GM19467 (cell line): ENCODE measurements around the gene DYNLT2.

Experiments used
- ATAC-seq: cut with Tn5 transposase; IDR thresholded peaks from one replicate; pipeline ENCODE4 v1.9.1; 2021; ENCODE audit warnings: mild to moderate bottlenecking, moderate library complexity; ENCODE audit not compliant: unreplicated experiment

The DYNLT2 gene

DNA sequence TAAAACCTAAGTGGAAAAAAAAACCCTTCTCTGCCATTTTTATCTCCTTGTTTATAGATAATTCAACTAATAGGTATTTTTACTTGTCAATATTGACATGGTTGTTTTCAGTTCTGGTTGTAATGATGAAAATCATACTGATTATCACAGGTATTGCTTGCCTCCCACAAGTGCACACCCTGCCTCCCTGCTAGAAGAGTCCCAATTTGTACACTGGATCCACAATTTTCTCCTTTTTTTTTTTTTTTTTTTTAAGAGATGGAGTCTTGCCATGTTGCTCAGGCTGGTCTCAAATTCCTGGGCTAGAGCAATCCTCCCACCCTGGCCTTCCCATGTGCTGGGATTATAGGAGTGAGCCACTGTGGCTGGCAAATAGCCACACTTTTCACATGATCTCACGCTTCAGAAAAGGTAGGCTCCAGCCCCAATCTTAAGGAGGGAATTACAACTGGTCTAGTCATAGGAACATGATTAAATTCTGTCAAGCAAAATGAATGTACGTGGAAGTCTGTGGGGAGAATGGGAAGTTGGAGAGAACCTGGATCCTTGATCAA lies 12.3 kb downstream of the DYNLT2 start:
- no peak for ATAC-seq

DNA sequence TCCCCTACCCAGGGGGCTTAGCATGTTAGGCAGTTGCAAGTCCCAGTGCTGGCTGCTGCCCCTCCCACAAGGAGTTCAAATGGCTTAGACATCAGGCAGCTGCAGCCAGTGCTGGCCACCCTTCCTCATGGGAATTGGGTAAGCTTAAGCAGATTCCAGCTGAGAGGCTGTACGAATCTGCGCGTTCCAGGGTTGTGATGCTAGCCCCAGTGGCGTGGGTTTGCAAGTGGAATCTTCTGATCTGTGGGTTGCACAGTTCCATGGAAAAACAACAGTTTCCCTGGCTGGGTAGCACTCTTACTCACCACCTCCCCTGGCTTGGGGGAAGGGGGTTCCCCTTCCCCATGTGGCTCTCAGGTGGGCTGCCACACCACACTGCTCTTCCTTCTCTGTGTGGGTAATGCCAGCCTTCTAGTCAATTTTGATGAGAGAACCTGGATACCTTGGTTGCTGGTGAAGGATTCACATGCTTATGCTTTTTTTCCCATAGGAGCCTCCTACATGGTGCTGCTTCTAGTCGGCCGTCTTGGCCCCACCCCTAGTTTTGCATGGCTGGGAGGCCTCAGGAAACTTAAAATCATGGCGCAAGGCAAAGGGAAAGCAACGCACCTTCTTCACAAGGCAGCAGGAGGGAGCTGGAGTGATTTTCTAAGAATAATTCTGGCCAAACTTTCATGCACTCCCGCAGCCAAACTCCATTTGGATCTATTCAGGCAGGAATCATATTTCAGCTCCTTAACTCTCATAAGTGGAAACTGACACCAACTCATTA lies 13.0 kb downstream of the DYNLT2 start:
- ATAC-seq: no peak

DNA sequence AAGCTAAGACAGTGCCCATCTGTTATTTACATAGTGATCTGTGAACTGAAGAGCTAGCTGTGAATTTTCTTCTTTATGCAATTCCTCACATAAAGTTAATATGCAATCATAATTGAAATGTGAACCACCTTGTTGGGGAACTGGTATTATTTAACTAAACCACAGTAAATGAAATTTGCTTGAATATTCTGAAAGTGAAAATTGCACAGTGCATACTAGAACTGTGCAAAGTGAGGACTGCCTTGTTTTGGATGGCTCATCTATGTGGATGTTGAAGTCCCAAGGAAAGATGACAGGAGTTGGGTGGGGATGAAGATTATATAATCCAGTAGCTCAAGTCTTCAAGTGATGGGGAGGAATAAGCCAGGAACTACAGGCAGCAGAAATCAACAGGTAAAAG lies 21.4 kb downstream of the DYNLT2 start:
- ATAC-seq: no peak

DNA sequence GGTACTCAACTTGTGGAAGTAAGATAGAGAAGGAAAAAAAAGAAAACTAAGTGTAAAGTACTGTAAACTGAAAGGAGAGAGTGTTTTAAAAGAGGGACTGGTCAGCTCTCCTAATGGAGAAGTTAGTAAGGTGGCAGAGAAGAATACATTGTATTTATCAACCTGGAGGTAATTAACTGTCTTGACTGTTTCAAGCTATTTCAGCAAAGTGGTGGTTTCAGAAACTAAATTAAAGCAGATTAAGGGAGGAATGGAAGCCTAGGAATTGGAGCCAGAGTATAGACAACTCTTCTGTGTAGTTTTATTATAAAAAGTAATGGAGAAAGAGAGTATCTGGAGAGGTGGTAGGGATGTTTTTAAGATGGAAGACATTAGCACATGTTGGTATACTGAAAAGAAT lies 24.4 kb downstream of the DYNLT2 start:
- ATAC-seq: no peak

DNA sequence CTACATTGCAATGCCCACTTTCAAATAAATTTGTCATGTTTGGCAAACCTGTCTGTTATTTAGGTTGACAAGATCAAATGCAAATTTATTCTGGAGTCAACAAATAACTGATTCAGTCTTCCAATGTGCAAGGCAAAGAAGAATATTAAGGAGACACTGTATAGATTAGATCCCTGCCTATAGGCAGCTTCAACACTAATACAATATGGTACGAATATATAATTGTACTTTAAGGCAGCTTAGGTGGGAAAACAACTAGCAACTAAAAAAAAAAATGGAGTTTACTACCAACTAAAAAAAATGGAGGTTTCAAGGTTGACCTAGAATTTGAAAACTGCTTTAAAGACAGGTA lies 25.3 kb downstream of the DYNLT2 start:
- no peak for ATAC-seq

DNA sequence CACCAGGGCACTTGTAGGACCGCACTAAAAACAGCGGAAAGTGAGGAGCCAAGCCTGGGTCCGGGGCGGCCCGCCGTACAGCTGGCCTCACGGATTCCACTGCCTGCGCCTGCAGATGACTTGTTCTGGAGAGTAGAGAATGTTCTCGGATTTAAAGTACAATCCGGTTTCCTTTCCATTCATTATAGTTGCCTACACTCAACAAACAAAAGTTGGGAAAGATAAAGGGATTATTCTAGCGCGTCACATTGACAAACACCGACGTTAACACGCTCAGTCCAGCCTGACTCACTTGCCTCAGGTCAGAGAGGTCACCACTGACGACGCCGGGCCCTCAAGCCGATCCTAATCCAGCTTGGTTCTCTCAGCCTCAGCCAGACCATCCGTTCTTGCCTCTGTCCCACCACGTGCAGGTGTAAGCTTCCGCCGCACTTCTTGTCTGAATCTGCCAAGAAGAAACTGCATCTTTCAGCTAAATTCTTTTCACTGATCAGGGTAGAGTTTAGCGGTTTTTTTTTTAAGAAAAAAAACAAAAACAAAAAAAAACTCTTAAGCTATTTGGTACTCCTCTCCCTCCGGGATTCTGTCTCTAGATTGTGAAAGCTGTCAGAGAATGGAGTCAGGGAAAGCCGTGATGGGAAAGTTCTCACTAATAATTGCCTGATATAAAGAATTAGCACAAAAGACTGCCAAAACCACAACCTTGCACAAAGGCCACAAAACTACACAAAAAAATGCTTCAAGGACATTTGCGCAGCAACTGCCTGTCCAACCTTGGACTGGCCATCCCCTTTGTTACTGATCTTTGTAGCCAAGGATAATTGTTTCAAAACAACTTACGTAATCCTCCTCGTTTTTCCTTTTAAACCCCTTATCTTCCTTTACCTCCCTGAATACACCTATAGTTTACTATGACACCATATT lies 26.0 kb downstream of the DYNLT2 start:
- peak; percentile 17 for ATAC-seq

DNA sequence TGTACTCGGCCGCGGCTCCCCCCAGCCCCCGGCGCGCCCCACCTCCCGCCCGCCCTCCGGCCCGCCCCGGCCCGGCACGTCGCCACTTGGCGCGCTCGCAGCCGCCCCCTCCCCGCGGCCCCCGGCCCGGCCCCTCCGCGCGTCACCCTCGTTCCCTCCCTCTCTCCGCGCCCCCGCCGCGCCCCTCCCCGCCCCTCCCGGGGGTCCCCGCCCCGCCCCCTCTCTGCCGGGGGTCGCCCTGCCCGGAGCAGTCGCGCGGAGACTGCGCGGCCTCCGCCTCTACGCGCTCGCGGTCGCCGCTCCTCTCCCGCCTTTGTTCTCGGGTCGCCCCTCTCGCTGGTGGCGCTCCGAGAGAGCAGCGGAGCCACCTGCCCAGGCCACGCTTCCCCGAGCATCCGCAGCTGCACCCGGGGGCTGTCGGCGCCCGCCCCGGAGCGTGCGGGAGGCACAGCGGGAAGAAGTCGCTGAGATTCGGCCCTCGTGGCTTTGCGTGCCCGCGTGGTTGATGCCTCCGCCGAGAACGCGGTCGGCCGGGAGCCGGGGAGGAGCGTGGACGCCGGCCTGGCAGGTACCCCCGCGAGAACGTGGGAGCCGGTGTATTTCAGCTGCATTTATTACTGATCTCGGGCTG lies 26.8 kb downstream of the DYNLT2 start, which contains the start of gene PHF10:
PHF10 (minus strand) TSS at position 7 of the 631 bp plus-strand sequence. CDS start 569 bp downstream, outside the sequence.
- ATAC-seq: peak; percentile 32

DNA sequence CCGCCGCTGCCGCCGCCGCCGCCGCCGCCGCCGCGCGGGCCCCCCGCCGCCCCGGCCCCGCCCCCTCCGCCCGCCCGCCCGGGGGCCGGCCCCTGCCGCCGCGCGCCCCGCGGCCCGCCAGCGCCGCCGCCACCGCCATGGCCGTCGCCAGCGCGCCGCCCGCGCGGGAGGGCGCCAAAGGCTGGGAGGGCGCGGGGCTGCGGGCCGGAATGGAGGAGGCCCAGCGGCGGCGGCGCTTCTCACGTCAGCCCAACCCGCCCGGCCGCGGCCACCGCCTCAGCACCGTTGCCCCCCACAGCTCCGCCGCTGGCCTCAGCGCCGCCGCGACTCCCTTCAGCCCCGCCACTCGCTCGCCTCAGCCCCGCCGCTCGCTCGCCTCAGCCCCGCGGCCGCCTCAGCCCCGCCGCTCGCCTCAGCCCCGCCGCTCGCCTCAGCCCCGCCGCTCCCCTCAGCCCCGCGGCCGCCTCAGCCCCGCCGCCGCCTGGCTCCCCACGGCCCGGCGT lies 27.3 kb downstream of the DYNLT2 start:
- ATAC-seq: peak; percentile 29

DNA sequence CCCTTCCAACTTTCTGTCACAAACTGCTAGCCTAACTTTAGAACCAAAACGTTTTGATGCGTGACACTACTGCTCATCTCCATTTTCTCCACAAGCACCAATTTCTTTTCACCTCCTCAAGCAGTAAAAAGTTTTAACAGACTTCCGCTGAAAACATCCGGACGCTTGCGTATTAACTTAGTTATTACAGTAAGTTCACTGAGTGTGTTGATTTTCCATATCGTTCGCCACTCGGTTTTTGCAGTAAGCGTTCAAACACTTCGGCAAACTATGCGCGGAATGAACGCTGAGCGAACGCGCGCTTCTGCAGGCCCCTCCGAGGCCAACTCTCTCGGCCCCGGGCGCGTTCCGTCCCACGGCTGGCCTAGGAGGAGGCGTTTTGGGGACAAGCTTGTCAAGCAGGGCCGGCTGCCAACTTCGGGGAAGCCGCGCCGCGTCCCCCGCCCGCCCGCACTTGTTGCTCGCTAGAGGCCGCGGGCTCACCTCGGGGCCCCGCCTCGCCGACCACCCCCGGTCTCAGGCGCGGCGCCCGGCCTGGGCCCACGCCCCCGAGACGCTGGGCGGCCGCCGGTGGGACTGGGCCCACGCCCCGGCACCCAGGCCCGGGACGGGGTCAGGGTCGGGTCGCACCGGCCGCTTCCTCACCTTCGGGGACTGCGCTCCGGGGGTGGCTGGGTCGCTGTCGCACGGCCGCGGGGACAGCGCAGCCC lies 28.0 kb downstream of the DYNLT2 start:
- ATAC-seq: peak; percentile 35

DNA sequence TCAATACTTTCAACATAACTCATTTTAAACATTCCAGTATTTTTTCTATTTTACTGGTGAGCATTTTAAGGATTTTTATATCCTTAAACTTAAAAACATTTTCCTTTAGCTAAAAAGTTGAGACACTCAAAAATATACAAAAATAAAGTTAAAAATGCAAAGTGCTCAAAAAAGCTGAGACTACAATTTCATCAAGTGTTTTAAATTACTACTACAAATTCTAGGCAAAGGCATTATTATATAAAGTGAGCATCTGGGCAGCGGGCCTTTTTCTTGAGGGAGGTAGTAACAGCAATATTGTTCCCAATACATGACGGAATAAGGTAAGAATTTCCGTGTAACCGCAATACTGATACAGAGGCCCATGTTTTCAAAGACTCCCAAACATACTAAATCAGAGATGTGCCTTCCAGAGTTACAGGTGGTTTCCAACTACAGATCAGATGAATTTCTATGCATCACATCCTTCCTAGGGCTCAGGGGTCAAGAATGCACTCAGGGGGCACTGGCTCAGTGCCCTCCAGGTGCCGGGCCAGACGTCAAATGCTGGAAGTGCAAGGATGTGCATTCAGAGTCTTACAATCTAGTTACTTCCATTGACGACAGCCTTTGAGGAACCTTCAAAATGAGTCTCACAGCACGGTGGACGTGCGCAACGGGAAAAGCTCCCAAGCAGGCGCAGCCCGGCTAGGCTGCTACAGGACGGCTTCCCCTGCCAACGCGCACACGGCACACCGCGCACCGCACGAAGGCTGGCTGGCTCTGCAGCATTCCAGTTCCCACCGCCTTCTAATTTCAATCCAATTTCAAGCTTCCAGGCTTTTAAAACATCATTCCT lies 28.8 kb downstream of the DYNLT2 start:
- peak; percentile 20 for ATAC-seq

DNA sequence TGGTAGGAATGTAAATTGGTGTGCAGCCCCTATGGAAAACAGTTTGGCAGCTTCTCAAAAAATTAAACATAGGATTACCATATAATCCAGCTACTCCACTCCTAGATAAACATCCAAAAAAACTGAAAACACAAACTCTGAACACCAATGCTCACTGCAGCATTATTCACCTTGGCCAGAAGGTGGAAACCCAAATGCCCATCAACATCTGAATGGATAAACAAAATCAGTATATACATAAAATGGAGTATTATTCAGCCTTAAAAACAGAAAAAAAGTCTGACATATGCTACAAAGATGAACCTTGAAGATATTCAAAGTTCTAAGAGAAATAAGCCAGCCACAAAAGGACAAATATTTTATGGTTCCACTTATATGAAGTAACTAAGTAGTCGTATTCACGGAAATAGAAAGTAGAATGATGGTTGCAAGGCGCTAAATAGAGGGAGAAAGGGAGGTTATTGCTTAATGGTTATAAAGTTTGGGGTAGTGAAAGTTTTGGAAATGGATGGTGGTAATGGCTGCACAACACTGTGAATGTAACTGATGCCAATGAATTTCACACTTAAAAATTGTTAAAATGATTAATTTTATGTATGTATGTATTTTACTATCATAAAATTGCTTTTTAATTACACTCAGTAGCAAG lies 31.0 kb downstream of the DYNLT2 start:
- ATAC-seq: no peak

DNA sequence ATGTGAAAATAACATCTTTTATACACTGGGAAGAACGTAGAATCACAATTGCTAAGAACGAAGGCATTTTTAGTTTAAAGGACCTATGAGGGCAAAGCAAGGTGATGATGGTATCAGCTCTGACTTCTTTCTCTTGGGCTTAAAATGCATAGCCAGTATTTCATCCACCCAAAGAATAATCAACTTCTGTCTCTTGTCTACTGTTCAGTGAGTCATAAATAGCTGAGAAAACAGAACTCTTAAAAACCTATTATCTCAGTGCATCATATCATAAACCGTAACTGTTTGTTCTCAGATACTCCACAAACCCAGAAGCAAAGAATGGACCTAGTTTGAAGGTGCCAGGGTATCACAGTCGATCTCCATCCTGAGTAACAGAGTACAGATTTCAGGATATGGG lies 32.3 kb downstream of the DYNLT2 start:
- no peak for ATAC-seq

DNA sequence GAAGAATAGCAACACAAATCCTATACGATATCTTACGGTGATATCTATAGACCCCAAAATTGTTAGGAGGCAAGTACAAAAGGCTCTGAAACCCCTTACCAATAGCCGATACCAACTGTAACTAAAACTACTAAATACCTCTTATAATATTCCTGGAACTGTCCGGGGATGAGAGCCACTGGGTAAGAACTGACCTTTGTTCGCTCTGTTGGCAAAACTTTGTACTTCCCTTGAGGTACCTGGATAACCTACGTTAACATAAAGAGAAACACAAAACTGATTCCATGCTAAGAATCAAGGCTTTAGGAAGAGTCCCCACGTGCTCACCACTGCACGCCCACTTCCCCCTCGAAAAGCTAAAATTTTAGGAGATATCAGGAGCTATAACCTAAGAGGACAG lies 36.8 kb downstream of the DYNLT2 start:
- no peak for ATAC-seq

DNA sequence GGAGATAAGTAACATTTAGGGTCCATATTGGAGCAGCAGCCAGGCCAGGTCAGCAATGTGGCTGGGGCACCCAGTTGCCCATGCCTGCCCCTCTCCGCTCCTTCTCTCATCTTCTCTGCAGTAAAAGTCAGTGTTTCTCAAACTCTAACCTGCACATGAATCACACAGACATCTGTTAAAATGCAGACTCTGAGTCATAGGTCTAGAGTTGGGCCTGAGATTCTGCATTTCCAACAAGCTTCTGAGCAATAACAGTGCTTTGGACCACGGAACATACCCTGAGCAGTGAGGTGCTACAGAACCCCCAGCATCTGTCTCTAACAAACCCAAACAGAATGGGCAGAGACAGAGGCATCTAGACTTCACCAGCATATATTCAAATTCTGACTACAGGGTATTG lies 37.2 kb downstream of the DYNLT2 start:
- no peak for ATAC-seq

DNA sequence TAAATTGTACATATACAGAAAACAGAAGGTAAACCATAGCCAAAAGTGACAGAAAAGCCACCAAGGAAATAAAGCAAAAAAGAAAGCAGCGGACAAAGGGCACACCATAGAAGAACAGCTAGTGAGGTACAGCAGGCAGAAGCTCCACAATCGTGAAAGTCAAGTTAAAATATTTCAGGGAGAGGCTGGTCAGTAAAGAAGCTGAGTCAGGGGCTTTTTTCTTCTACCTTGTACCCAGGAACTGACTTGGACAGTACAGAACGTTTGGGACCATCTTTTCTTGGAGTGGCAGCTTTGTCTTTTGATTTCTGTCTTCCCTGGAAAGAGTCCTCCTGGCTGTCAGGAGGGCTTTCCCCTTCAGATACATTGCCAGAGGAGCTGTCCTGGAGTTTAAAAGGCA lies 41.4 kb downstream of the DYNLT2 start:
- no peak for ATAC-seq

DNA sequence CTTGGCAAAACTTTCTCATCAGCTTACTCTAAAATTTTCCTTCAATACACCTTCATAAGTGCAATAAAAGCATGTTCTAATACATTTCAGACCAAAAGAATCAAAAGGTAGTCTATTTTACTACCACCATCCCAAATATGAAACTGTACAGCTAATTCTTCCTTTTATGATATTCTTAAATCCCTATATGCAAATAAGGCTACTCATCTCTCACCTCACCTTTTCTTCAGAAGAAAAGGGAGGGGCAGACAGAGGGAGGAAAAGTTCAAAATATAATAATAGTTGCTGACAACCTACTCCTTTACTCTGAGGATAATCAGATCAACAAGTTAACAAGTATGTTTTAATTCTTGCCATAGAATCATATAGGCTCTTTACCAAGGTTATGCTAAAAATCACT lies 42.1 kb downstream of the DYNLT2 start:
- ATAC-seq: no peak

DNA sequence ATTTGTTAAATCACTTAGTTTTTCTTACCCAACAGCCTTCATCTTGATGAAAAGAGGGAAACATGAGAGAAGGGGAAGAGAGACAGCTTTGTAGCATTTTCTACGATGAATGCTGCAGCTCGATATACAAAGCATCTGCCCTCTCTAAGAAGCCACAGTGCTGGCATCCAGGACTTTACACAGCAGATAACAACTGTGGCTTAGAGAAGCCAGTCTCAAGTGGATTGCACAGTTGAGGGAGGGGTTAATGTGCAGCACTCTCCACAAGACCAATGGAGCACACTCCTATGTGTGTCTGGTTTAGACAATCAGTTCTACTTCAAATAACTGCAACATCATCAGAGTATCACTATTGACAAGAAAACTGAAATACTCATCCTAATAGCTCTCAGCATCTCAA lies 43.6 kb downstream of the DYNLT2 start:
- no peak for ATAC-seq

DNA sequence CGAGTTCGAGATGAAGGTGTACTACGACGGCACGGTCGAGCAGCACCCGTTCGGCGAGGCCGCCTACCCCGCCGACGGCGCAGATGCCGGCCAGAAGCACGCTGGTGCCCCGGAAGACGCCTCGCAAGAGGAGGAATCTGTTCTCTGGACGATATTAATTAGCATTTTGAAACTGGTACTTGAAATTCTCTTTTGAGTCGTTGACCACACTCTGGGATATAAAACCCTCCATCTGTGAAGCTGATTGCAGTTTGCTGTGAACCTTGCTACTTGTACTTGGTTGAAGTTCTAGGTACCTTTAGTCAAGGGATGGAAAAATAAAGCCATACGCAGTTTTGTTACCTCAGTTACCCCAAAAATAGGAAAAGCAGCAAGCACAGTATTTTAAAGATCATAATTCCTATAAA lies 48.5 kb downstream of the DYNLT2 start:
- ATAC-seq: peak; percentile 3
